GM10266 (cell line): ENCODE measurements around the gene BCL2L1.

ENCODE experiments used
- DNase-seq: peaks from one replicate; pipeline ENCODE4 v3.0.0; 2012; ENCODE audit errors: extremely low spot score
- TF ChIP-seq, protein P1 (sequence below): IDR thresholded peaks from 2 replicates; pipeline ENCODE4 v1.5.1; 2012; ENCODE audit warnings: mild to moderate bottlenecking, low read depth; ENCODE audit not compliant: control insufficient read depth, insufficient read depth; ENCODE audit errors: missing control alignments

The BCL2L1 gene

DNA sequence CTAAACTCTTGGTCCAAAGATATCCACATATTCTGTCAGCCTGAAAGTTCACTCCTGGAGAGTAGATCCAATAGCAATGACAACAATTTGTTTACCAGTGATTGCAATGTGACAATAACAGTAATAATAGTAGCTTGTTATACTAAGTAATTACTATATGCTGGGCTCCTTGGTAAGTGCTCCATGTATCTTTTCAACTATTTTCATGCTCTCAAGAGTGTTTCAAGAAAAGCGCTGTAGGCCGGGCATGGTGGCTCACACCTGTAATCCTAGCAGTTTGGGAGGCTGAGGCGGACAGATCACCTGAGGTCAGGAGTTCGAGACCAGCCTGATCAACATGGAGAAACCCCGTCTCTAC is 15.4 kb downstream of the BCL2L1 start:
- DNase-seq: no peak
- TF ChIP-seq, protein P1, sequence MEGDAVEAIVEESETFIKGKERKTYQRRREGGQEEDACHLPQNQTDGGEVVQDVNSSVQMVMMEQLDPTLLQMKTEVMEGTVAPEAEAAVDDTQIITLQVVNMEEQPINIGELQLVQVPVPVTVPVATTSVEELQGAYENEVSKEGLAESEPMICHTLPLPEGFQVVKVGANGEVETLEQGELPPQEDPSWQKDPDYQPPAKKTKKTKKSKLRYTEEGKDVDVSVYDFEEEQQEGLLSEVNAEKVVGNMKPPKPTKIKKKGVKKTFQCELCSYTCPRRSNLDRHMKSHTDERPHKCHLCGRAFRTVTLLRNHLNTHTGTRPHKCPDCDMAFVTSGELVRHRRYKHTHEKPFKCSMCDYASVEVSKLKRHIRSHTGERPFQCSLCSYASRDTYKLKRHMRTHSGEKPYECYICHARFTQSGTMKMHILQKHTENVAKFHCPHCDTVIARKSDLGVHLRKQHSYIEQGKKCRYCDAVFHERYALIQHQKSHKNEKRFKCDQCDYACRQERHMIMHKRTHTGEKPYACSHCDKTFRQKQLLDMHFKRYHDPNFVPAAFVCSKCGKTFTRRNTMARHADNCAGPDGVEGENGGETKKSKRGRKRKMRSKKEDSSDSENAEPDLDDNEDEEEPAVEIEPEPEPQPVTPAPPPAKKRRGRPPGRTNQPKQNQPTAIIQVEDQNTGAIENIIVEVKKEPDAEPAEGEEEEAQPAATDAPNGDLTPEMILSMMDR: no peak

DNA sequence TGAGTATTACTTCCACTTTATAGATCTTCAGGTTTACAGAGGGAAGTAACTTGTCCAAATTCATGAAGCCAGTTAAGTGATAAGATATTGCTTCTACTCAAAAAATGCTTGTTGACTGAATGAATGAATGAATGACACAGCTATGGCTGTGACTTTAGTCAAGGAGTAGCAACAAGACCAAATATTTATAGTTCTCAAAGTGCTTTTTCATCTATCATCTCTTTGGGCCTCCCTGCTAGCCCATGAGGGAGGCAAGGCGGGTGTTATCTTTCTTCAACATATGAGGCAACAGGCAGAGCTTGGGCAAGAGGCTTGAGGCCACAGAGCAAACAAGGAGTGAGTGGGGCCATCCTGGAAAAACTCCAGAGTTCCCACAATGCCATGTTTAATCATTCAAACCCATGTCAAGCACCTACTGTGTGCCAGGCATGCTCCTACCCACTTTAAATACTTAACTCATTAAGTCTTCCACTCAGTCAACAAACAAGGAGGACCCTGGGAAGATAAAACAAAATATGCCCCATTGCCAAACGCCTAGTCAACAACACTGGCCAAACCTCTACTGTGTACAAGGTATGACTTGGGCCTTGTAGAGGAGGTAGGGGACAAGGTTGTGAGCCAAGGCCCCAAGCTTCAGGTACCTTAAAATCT is 15.9 kb downstream of the BCL2L1 start:
- DNase-seq: no peak
- TF ChIP-seq, protein P1: no peak

DNA sequence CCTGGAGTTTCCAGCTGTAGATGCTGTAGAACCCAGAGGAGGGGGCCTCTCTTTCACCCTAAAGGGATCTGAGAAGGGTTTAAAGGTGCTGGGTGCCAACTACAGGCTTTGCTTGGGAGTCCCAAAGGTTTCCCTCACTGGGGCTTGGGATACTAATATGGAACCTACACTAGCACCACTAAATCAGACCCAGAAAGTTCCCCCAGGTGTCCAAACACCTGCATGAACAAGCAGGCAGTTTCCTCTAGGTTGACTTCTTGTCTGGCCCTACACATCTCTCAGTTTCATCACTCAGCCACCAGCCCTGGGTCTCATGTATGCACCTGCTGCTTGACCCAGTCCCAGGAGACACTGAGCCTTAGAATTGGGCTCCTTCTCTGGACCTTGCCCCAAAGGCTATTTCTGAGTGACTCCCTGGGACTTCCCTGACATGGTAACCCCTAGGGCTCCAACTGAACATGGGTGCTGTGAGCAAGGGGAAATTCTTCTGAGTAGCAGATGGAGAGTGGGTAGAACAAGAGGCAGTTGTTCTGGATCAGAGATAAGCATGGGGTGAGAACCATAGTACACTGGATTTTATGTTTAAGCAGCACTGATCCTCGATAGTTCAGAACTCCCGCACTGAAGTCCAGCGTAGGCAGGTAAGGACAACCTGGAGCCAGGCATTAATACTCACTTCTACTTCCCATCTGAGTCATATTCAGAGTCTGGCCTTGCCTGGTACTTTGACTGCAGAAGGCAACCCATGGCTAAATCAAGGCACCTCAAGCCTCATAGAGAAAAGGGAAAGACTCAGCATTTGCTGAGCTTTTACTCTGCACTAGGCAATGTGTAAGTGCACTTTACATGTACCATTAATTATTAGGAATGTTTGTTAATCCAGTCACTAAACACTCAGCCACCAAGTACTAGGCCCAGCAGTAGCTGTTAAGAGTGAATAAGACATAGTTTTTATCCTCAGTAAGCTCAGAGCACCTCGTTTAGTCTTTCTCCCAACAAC is 16.8 kb downstream of the BCL2L1 start:
- DNase-seq: no peak
- TF ChIP-seq, protein P1: no peak

DNA sequence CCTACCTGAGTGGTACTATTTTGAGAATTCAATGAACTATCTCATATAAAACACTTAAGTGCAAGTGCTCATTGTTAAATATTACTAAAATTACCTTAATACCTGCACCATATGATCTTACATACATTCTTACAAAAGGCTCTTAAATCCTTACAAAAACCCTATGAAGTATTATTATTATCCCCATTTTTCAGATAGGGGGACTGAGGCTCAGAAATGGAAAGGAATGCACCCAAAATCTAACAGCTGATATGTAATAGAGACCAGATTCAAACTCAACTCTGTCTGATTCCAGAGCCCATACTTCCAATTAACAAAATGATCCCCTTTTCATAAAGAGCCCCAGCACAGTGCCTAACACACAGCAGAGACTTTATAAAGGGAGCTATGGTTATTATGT is 17.5 kb downstream of the BCL2L1 start:
- TF ChIP-seq, protein P1: no peak
- DNase-seq: no peak

DNA sequence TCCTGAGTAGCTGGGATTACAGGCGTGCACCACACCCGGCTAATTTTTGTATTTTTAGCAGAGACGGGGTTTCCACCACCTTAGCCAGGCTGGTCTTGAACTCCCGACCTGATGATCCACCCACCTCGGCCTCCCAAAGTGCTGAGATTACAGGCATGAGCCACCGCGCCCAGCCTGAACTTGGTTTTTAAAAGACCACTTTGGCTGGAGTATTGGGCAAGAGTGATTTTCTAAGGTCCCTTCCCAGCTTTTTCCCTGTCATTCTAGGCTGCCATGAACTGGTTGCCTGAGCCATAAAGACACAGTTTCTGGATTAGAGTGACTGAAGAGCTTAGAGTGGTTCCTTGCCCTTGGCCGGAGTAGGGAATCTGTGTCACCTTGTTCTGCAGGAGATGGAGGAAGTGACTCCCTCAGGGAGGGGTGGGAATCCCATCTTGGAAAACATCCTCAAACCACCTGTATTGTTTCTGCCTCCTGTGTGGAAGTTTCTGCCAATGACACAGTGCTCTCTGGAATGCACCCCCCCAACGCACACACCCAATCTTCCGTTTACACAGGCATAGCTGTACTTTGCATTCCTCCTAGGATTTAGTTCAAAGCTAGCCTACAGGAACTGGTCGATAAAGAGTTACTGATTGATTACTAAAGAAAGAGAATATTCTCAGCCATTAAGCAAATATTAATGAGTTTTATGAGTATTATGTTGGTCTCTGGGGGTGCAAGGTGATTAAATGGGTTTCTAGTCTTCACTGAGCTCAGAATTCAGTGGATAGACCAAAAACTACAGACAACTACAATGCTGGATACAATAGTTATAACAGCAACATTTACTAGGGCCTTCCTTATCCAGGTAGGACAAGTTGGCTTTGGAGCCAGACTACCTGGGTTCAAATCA is 18.2 kb downstream of the BCL2L1 start:
- TF ChIP-seq, protein P1: no peak
- DNase-seq: no peak

DNA sequence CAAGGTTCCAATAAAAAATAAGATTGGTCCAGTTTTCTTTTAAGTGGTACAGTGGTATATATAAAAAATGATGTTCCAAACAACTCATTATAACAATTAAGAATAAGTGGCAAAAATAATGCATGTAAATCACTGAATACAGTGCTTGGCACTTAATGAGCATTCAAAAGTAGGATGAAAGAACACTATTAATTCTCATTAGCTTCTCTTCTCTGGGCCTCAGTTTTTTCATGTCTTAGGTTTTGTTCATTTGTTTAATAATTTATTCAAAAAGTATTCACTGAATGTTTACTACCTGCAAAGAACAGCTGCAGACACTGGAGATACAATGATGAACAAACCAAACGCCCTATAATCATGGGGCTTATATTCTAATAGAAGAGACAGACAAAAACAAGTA is 21.1 kb downstream of the BCL2L1 start:
- TF ChIP-seq, protein P1: no peak
- DNase-seq: no peak
